A549 (cell line): ENCODE data around the gene LYZL4. TPM values are rescaled to one million over a fixed set of nuclear protein-coding genes. Genes with fewer than 3 reads are reported as not detected.

Experiments
- ATAC-seq, 2 experiments: fragments of 200-7000 bp in 1 of 2; fragments of >200 bp in 1 of 2; cut with Nextera tagmentation in 1 of 2; cut with Tn5 transposase in 1 of 2; 3 replicates each; pipeline versions ENCODE4 v1.8.0 to v1.9.1; 2018 to 2020; ENCODE audit warnings: mild to moderate bottlenecking in 1 of 2, moderate library complexity in 1 of 2
- CTCF ChIA-PET: fragments of 300-600 bp; sonication (Branson Sonifier 250); formaldehyde crosslinking; extraction: SDS; loops from one replicate; lab custom pipeline; 2021; ENCODE audit warnings: antibody characterized with exemption, inconsistent platforms; lab: Yijun Ruan, JAX
- POLR2A ChIA-PET: fragments of 350-600 bp; formaldehyde crosslinking; extraction: SDS; loops from one replicate; lab custom pipeline; 2021; ENCODE audit warnings: antibody characterized with exemption, inconsistent platforms; lab: Yijun Ruan, JAX
- DNase-seq, 2 experiments: peaks; one replicate each; pipeline versions ENCODE4 v3.0.0 to v3.0.0-alpha.2; 2011 to 2016; ENCODE audit warnings: low read depth in 1 of 2, low spot score in 1 of 2
- FAIRE-seq: peaks from 2 replicates; lab custom pipeline; 2011; peaks lifted over from hg19 to GRCh38; lab: Jason Lieb, UNC
- H3K27ac ChIP-seq, 2 experiments: fragments of >200 bp; sonication (Bioruptor Twin); formaldehyde crosslinking; 3 replicates each; pipeline ENCODE4 v1.5.1; 2016 to 2017
- H3K4me1 ChIP-seq: fragments of >200 bp; sonication (Bioruptor Twin); formaldehyde crosslinking; 3 replicates; pipeline ENCODE4 v1.6.1; 2016
- H3K4me2 ChIP-seq: fragments of >200 bp; sonication (Bioruptor Twin); formaldehyde crosslinking; 3 replicates; pipeline ENCODE4 v1.6.1; 2016
- H3K4me3 ChIP-seq: fragments of >200 bp; sonication (Bioruptor Twin); formaldehyde crosslinking; 3 replicates; pipeline ENCODE4 v1.5.1; 2016
- H3K9me3 ChIP-seq: fragments of >200 bp; sonication (Bioruptor Twin); formaldehyde crosslinking; 3 replicates; pipeline ENCODE4 v1.6.1; 2016
- BHLHE40 ChIP-seq: IDR thresholded peaks from 2 replicates; pipeline ENCODE4 v1.6.1; 2012; ENCODE audit warnings: low read depth, low read length, inconsistent platforms
- CEBPB ChIP-seq, 2 experiments: fragments of >200 bp in 1 of 2; sonication (Bioruptor Twin) in 1 of 2; formaldehyde crosslinking in 1 of 2; IDR thresholded peaks; 2 replicates each; pipeline ENCODE4 v1.6.1; 2012 to 2016
- CHD2 ChIP-seq: fragments of 150-350 bp; IDR thresholded peaks from 2 replicates; pipeline ENCODE4 v1.6.1; 2014; ENCODE audit warnings: low read length; ENCODE audit not compliant: partially characterized antibody
- ESRRA ChIP-seq: fragments of 150-350 bp; IDR thresholded peaks from 2 replicates; pipeline ENCODE4 v1.6.1; 2014; ENCODE audit warnings: mild to moderate bottlenecking, low read length, borderline replicate concordance
- FOSB ChIP-seq: fragments of 250-450 bp; sonication (Bioruptor Pico); IDR thresholded peaks from 2 replicates; pipeline ENCODE4 v1.5.0; 2020; ENCODE audit warnings: mild to moderate bottlenecking, moderate library complexity
- FOSL2 ChIP-seq, 2 experiments: fragments of 450-650 bp in 1 of 2; fragments of >200 bp in 1 of 2; sonication (Bioruptor Twin) in 1 of 2; formaldehyde crosslinking; IDR thresholded peaks; 2 replicates each; pipeline versions ENCODE4 v1.5.0 to v1.6.1; 2016 to 2020; ENCODE audit warnings: mild to moderate bottlenecking in 1 of 2, moderate library complexity in 1 of 2
- HDAC2 ChIP-seq: fragments of 200-600 bp; sonication (generic); IDR thresholded peaks from 2 replicates; pipeline ENCODE4 v1.6.1; 2016
- HEYL ChIP-seq: fragments of 250-450 bp; sonication (Bioruptor Pico); IDR thresholded peaks from 2 replicates; pipeline ENCODE4 v1.8.0; 2021; ENCODE audit warnings: mild to moderate bottlenecking, moderate library complexity
- HOXB5 ChIP-seq: fragments of 250-450 bp; sonication (Bioruptor Pico); IDR thresholded peaks from 2 replicates; pipeline ENCODE4 v1.5.0; 2020; ENCODE audit warnings: mild to moderate bottlenecking, moderate library complexity
- MAZ ChIP-seq: fragments of 150-350 bp; IDR thresholded peaks from 2 replicates; pipeline ENCODE4 v1.6.1; 2014; ENCODE audit warnings: antibody characterized with exemption, low read depth, low read length, borderline replicate concordance
- POLR2AphosphoS2 ChIP-seq: conservative IDR thresholded peaks from 2 replicates; pipeline ENCODE4 v1.6.1; 2012; ENCODE audit warnings: low read length, improper control_type of control experiment, inconsistent platforms
- RARB ChIP-seq: fragments of 250-450 bp; sonication (Bioruptor Pico); IDR thresholded peaks from 2 replicates; pipeline ENCODE4 v1.8.0; 2021; ENCODE audit warnings: mild to moderate bottlenecking, moderate library complexity
- RCOR1 ChIP-seq: fragments of 150-350 bp; IDR thresholded peaks from 2 replicates; pipeline ENCODE4 v1.6.1; 2014; ENCODE audit warnings: antibody characterized with exemption, low read length, low read depth
- RFX5 ChIP-seq: fragments of 450-650 bp; IDR thresholded peaks from 2 replicates; pipeline ENCODE4 v1.7.1; 2014; ENCODE audit warnings: antibody characterized with exemption, mild to moderate bottlenecking, moderate library complexity
- RNF2 ChIP-seq: fragments of 200-600 bp; sonication (generic); IDR thresholded peaks from 2 replicates; pipeline ENCODE4 v1.6.1; 2016; ENCODE audit warnings: low read depth, mild to moderate bottlenecking, antibody characterized with exemption, moderate library complexity, borderline replicate concordance
- TFCP2L1 ChIP-seq: fragments of 250-450 bp; sonication (Bioruptor Pico); IDR thresholded peaks from 2 replicates; pipeline ENCODE4 v1.5.0; 2021; ENCODE audit warnings: mild to moderate bottlenecking
- ZC3H11A ChIP-seq: fragments of 450-650 bp; IDR thresholded peaks from 2 replicates; pipeline ENCODE4 v1.6.1; 2014; ENCODE audit warnings: antibody characterized with exemption, mild to moderate bottlenecking
- ZFP36 ChIP-seq: fragments of 450-650 bp; IDR thresholded peaks from 2 replicates; pipeline ENCODE4 v1.6.1; 2014; ENCODE audit warnings: borderline replicate concordance; ENCODE audit not compliant: partially characterized antibody
- ZNF302 ChIP-seq: fragments of 250-450 bp; sonication (Bioruptor Pico); IDR thresholded peaks from 2 replicates; pipeline ENCODE4 v1.9.0; 2021; ENCODE audit warnings: inconsistent platforms, mild to moderate bottlenecking, moderate library complexity
- WGBS: methylation state at CpG from one replicate; pipeline ENCODE4 v1.1.6; 2017; ENCODE audit errors: missing lambda C conversion rate; 5-methylcytosine and 5-hydroxymethylcytosine counted together
- polyA plus RNA-seq, 4 experiments: library from polyadenylated mRNA; depleted of rRNA in 3 of 4; stranded (reverse); fragments of >200 nt; fragmentation: RNase III in 1 of 4; extraction: RNeasy Plus Mini Kit Qiagen cat#74134 plus additional on column Dnase treatment in 1 of 4; gene quantifications; 2 replicates in 3 of 4; 3 replicates in 1 of 4; pipeline ENCODE4 v1.2.3, GENCODE V29; 2011 to 2017
- TF ChIP-seq, protein P1 (sequence below): fragments of >200 bp; sonication (Bioruptor Twin); formaldehyde crosslinking; IDR thresholded peaks from 3 replicates; pipeline ENCODE4 v1.6.1; 2016
- TF ChIP-seq, protein P2 (sequence below): fragments of >200 bp; sonication (Bioruptor Twin); formaldehyde crosslinking; IDR thresholded peaks from 3 replicates; pipeline ENCODE4 v1.5.1; 2016
- TF ChIP-seq, protein P3 (sequence below): fragments of 250-450 bp; sonication (Bioruptor Pico); IDR thresholded peaks from 2 replicates; pipeline ENCODE4 v1.5.0; 2021; ENCODE audit warnings: mild to moderate bottlenecking, moderate library complexity, borderline replicate concordance
- TF ChIP-seq, protein P4 (sequence below): IDR thresholded peaks from 2 replicates; pipeline ENCODE4 v1.6.1; 2012
- TF ChIP-seq, protein P5 (sequence below): fragments of >200 bp; sonication (Bioruptor Twin); formaldehyde crosslinking; IDR thresholded peaks from 2 replicates; pipeline ENCODE4 v1.6.1; 2016
- TF ChIP-seq, protein P6 (sequence below): fragments of 450-650 bp; IDR thresholded peaks from 2 replicates; pipeline ENCODE4 v1.6.1; 2014; ENCODE audit warnings: antibody characterized with exemption
- TF ChIP-seq, protein P7 (sequence below): IDR thresholded peaks from 2 replicates; pipeline ENCODE4 v1.6.1; 2012
- TF ChIP-seq, protein P8 (sequence below): fragments of 200-600 bp; sonication (generic); IDR thresholded peaks from 2 replicates; pipeline ENCODE4 v1.6.1; 2016; ENCODE audit warnings: antibody characterized with exemption, mild to moderate bottlenecking, moderate library complexity

The LYZL4 gene
- polyA plus RNA-seq, 2 of the 4 experiments (the other 2 are of a cell fraction) = not detected

DNA sequence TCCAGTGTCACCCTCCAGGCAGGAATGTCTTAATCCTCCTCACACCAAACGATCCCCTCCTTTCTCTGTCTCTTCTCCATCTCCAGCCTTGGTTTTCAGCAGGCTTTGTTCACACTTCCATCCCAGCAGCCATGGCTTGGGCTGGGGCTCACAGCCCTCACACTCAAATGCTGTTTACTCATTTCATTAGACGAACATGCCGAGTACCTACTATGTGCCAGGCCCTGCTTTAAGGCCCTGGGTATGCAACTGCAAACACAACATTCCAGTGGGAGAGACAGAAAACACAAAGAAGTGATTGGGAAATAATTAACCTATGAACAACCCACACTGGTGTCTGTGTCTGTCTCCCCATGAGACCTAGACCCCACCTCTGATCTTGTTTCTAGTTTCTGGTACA, 43.9 kb downstream of the LYZL4 start:
- ChIA-PET POLR2A (no interaction called here), CTCF (interaction anchor here (1.0 kb wide), 1 partner anchor 36 kb away, joined by 3 read pairs; no protein-coding TSS in a partner anchor)
- H3K4me1 ChIP-seq = no peaks in the 10 kb centered on the region
- no peak overlapping the region for H3K4me2 ChIP-seq
- H3K27ac ChIP-seq = no peak overlapping the region
- TF ChIP-seq, protein P1, sequence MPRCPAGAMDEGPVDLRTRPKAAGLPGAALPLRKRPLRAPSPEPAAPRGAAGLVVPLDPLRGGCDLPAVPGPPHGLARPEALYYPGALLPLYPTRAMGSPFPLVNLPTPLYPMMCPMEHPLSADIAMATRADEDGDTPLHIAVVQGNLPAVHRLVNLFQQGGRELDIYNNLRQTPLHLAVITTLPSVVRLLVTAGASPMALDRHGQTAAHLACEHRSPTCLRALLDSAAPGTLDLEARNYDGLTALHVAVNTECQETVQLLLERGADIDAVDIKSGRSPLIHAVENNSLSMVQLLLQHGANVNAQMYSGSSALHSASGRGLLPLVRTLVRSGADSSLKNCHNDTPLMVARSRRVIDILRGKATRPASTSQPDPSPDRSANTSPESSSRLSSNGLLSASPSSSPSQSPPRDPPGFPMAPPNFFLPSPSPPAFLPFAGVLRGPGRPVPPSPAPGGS = no peak
- TF ChIP-seq HEYL (CRISPR knock-in tag) = no peak
- TF ChIP-seq, protein P2, sequence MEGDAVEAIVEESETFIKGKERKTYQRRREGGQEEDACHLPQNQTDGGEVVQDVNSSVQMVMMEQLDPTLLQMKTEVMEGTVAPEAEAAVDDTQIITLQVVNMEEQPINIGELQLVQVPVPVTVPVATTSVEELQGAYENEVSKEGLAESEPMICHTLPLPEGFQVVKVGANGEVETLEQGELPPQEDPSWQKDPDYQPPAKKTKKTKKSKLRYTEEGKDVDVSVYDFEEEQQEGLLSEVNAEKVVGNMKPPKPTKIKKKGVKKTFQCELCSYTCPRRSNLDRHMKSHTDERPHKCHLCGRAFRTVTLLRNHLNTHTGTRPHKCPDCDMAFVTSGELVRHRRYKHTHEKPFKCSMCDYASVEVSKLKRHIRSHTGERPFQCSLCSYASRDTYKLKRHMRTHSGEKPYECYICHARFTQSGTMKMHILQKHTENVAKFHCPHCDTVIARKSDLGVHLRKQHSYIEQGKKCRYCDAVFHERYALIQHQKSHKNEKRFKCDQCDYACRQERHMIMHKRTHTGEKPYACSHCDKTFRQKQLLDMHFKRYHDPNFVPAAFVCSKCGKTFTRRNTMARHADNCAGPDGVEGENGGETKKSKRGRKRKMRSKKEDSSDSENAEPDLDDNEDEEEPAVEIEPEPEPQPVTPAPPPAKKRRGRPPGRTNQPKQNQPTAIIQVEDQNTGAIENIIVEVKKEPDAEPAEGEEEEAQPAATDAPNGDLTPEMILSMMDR = no peak
- no peak for TF ChIP-seq CEBPB (IDR thresholded peaks at IDR 0.05)
- TF ChIP-seq ZC3H11A = no peak
- no peak for TF ChIP-seq CHD2
- TF ChIP-seq FOSB (CRISPR knock-in tag) = no peak
- TF ChIP-seq, protein P3, sequence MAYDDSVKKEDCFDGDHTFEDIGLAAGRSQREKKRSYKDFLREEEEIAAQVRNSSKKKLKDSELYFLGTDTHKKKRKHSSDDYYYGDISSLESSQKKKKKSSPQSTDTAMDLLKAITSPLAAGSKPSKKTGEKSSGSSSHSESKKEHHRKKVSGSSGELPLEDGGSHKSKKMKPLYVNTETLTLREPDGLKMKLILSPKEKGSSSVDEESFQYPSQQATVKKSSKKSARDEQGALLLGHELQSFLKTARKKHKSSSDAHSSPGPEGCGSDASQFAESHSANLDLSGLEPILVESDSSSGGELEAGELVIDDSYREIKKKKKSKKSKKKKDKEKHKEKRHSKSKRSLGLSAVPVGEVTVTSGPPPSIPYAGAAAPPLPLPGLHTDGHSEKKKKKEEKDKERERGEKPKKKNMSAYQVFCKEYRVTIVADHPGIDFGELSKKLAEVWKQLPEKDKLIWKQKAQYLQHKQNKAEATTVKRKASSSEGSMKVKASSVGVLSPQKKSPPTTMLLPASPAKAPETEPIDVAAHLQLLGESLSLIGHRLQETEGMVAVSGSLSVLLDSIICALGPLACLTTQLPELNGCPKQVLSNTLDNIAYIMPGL (CRISPR knock-in tag) = no peak
- TF ChIP-seq RFX5 = no peak
- TF ChIP-seq, protein P4, sequence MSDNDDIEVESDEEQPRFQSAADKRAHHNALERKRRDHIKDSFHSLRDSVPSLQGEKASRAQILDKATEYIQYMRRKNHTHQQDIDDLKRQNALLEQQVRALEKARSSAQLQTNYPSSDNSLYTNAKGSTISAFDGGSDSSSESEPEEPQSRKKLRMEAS = no peak
- TF ChIP-seq, protein P5, sequence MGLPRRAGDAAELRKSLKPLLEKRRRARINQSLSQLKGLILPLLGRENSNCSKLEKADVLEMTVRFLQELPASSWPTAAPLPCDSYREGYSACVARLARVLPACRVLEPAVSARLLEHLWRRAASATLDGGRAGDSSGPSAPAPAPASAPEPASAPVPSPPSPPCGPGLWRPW = no peak
- TF ChIP-seq RNF2 = no peak
- DNase-seq (no peak), FAIRE-seq (no peak), ATAC-seq (no peak)
- no peak overlapping the region for H3K4me3 ChIP-seq
- no peaks in the 10 kb centered on the region for H3K9me3 ChIP-seq
- 25% methylated on average over 3 of the region's 3 CpGs for WGBS

DNA sequence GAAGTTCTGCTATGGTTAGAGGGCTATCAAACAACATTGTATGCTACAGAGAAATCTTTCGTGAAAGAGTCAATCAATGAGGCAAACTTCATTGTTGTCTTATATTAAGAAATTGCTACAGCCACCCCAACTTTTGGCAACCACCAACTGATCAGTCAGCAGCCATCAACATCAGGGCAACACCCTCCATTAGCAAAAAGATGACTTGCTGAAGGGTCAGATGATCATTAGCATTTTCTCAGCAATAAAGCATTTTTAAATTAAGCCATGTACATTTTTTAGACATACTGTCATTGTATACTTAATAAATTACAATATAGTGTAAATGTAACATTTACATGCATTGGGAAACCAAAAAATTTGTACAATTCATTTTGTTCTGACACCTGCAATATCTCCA, 53.1 kb downstream of the LYZL4 start:
- Histone ChIP-seq H3K4me3 (no peak overlapping the region), H3K4me1 (no peaks in the 10 kb centered on the region), H3K4me2 (no peak overlapping the region), H3K9me3 (no peaks in the 10 kb centered on the region), H3K27ac (no peak overlapping the region)
- no peak for ATAC-seq
- ChIA-PET POLR2A (no interaction called here), CTCF (no interaction called here)
- no peak for DNase-seq
- no peak for FAIRE-seq
- WGBS = 11% methylated on average over 1 of the region's 1 CpG
- TF ChIP-seq, protein P6, sequence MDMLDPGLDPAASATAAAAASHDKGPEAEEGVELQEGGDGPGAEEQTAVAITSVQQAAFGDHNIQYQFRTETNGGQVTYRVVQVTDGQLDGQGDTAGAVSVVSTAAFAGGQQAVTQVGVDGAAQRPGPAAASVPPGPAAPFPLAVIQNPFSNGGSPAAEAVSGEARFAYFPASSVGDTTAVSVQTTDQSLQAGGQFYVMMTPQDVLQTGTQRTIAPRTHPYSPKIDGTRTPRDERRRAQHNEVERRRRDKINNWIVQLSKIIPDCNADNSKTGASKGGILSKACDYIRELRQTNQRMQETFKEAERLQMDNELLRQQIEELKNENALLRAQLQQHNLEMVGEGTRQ = no peak
- TF ChIP-seq RARB (CRISPR knock-in tag) (no peak), HDAC2 (no peak), ZNF302 (no peak), RFX5 (no peak), POLR2AphosphoS2 (no peak), FOSL2 (IDR thresholded peaks at IDR 0.05) (no peak), FOSL2 (CRISPR knock-in tag; IDR thresholded peaks at IDR 0.05) (no peak), ZFP36 (no peak), ESRRA (no peak), ZC3H11A (no peak), FOSB (CRISPR knock-in tag) (no peak), MAZ (no peak), CHD2 (no peak), HOXB5 (CRISPR knock-in tag) (no peak), TFCP2L1 (CRISPR knock-in tag) (no peak), BHLHE40 (no peak), RCOR1 (no peak)
- TF ChIP-seq, protein P7, sequence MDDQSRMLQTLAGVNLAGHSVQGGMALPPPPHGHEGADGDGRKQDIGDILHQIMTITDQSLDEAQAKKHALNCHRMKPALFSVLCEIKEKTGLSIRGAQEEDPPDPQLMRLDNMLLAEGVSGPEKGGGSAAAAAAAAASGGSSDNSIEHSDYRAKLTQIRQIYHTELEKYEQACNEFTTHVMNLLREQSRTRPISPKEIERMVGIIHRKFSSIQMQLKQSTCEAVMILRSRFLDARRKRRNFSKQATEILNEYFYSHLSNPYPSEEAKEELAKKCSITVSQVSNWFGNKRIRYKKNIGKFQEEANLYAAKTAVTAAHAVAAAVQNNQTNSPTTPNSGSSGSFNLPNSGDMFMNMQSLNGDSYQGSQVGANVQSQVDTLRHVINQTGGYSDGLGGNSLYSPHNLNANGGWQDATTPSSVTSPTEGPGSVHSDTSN = no peak
- TF ChIP-seq, protein P8, sequence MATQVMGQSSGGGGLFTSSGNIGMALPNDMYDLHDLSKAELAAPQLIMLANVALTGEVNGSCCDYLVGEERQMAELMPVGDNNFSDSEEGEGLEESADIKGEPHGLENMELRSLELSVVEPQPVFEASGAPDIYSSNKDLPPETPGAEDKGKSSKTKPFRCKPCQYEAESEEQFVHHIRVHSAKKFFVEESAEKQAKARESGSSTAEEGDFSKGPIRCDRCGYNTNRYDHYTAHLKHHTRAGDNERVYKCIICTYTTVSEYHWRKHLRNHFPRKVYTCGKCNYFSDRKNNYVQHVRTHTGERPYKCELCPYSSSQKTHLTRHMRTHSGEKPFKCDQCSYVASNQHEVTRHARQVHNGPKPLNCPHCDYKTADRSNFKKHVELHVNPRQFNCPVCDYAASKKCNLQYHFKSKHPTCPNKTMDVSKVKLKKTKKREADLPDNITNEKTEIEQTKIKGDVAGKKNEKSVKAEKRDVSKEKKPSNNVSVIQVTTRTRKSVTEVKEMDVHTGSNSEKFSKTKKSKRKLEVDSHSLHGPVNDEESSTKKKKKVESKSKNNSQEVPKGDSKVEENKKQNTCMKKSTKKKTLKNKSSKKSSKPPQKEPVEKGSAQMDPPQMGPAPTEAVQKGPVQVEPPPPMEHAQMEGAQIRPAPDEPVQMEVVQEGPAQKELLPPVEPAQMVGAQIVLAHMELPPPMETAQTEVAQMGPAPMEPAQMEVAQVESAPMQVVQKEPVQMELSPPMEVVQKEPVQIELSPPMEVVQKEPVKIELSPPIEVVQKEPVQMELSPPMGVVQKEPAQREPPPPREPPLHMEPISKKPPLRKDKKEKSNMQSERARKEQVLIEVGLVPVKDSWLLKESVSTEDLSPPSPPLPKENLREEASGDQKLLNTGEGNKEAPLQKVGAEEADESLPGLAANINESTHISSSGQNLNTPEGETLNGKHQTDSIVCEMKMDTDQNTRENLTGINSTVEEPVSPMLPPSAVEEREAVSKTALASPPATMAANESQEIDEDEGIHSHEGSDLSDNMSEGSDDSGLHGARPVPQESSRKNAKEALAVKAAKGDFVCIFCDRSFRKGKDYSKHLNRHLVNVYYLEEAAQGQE = no peak
